GM12892 (cell line): ENCODE results near the gene WDR7.

Source experiments
- DNase-seq: peaks from one replicate; pipeline ENCODE4 v3.0.0; 2011; ENCODE audit not compliant: insufficient read length
- FAIRE-seq: peaks from 2 replicates; lab custom pipeline; 2011; peaks lifted over from hg19 to GRCh38; lab: Jason Lieb, UNC
- POLR2A ChIP-seq: IDR thresholded peaks from 2 replicates; pipeline ENCODE4 v1.6.1; 2011; ENCODE audit warnings: low read depth, low read length, control low read depth
- POLR2AphosphoS5 ChIP-seq: IDR thresholded peaks from 2 replicates; pipeline ENCODE4 v1.6.1; 2011; ENCODE audit warnings: low read depth, low read length, control low read depth
- TAF1 ChIP-seq: IDR thresholded peaks from 2 replicates; pipeline ENCODE4 v1.6.1; 2011; ENCODE audit warnings: low read depth, mild to moderate bottlenecking, control low read depth, low read length, borderline replicate concordance

Gene WDR7

GRCh38 chr18:56934906-56935305 lies 283.7 kb downstream of the WDR7 start:
- no peak for DNase-seq
- FAIRE-seq: no peak
- TF ChIP-seq POLR2A (no peak), TAF1 (no peak), POLR2AphosphoS5 (no peak)

- TF ChIP-seq POLR2AphosphoS5 (no peak), TAF1 (no peak), POLR2A (no peak)
- DNase-seq: no peak
- no peak for FAIRE-seq
Measured at GRCh38 chr18:56935434-56936040, 284.4 kb downstream of the WDR7 start.

GRCh38 chr18:56936457-56936856 lies 285.3 kb downstream of the WDR7 start:
- no peak for TF ChIP-seq TAF1
- no peak for TF ChIP-seq POLR2AphosphoS5
- no peak for TF ChIP-seq POLR2A
- FAIRE-seq (no peak), DNase-seq (no peak)

- no peak for FAIRE-seq
- no peak for DNase-seq
- no peak for TF ChIP-seq POLR2A
- TF ChIP-seq TAF1: no peak
- TF ChIP-seq POLR2AphosphoS5: no peak
Measured at GRCh38 chr18:56937874-56938430, 286.8 kb downstream of the WDR7 start.

- FAIRE-seq: no peak
- DNase-seq: no peak
- no peak for TF ChIP-seq POLR2AphosphoS5
- TF ChIP-seq TAF1: no peak
- no peak for TF ChIP-seq POLR2A
Measured at GRCh38 chr18:56945171-56946083, 294.3 kb downstream of the WDR7 start.

- no peak for TF ChIP-seq TAF1
- no peak for TF ChIP-seq POLR2A
- TF ChIP-seq POLR2AphosphoS5: no peak
- no peak for DNase-seq
- FAIRE-seq: no peak
Measured at GRCh38 chr18:56947236-56947635, 296.1 kb downstream of the WDR7 start.

GRCh38 chr18:56952026-56952425 lies 300.9 kb downstream of the WDR7 start:
- no peak for FAIRE-seq
- TF ChIP-seq TAF1 (no peak), POLR2AphosphoS5 (no peak), POLR2A (no peak)
- no peak for DNase-seq

GRCh38 chr18:56953428-56954198 lies 302.5 kb downstream of the WDR7 start:
- no peak for DNase-seq
- TF ChIP-seq POLR2AphosphoS5 (no peak), POLR2A (no peak), TAF1 (no peak)
- no peak for FAIRE-seq

GRCh38 chr18:56955490-56955889 lies 304.3 kb downstream of the WDR7 start:
- TF ChIP-seq POLR2A: no peak
- no peak for TF ChIP-seq TAF1
- no peak for TF ChIP-seq POLR2AphosphoS5
- DNase-seq (no peak), FAIRE-seq (no peak)

GRCh38 chr18:56959120-56959519 lies 308.0 kb downstream of the WDR7 start:
- DNase-seq: no peak
- no peak for FAIRE-seq
- TF ChIP-seq TAF1 (no peak), POLR2A (no peak), POLR2AphosphoS5 (no peak)

- DNase-seq (no peak), FAIRE-seq (no peak)
- TF ChIP-seq TAF1: no peak
- TF ChIP-seq POLR2A: no peak
Measured at GRCh38 chr18:56962322-56962721, 311.2 kb downstream of the WDR7 start.
